ENCODE results near the gene SPINK6. TPM values are rescaled to one million over a fixed set of nuclear protein-coding genes. Genes with fewer than 3 reads are reported as not detected.

Gene SPINK6
- total RNA-seq, 1 donor from 2014 or later: not detected

GRCh38 chr5:148261221-148261620, 58.4 kb downstream of the SPINK6 start:
- Mint-ChIP-seq H3K27me3 (no peaks in the 10 kb centered on the region), H3K27ac (no peak overlapping the region), H3K4me3 (ENCODE audit: low read depth) (no peak overlapping the region), H3K36me3 (ENCODE audit: insufficient read depth) (peaks cover 2% of the 10 kb centered on the region), H3K4me1 (ENCODE audit: low read depth) (no peaks in the 10 kb centered on the region), H3K9me3 (ENCODE audit: low read depth) (peaks cover 32% of the 10 kb centered on the region)
- no peak for TF ChIP-seq CTCF (IDR thresholded peaks at IDR 0.05; ENCODE audit: unreplicated experiment)
- no peak for DNase-seq (ENCODE audit: low spot score, unreplicated experiment)

Other genes starting within 250 kb of the SPINK6 start
- gene SPINK5, start 139.1 kb upstream of the SPINK6 start, total RNA-seq: 19.7 and 23.8 TPM in 2 replicates
- not detected in 2 replicates for gene SPINK14, start 34.5 kb upstream of the SPINK6 start, total RNA-seq
- not detected in 2 replicates for gene MARCOL, start 35.5 kb downstream of the SPINK6 start, total RNA-seq
- gene SPINK13, start 65.8 kb downstream of the SPINK6 start, total RNA-seq: not detected in 2 replicates
- gene SPINK7, start 109.4 kb downstream of the SPINK6 start, total RNA-seq: not detected in 2 replicates
- not detected in 2 replicates for gene SPINK9, start 132.5 kb downstream of the SPINK6 start, total RNA-seq
- 65.0 and 68.1 TPM in 2 replicates for gene FBXO38, start 180.9 kb downstream of the SPINK6 start, total RNA-seq

All from progenitor cell of endocrine pancreas (in vitro differentiated cells).